ENCODE results near the gene COMMD9.

GRCh38 chr11:36266767-36267166, 22.5 kb downstream of the COMMD9 start:
- TF ChIP-seq, protein P1, sequence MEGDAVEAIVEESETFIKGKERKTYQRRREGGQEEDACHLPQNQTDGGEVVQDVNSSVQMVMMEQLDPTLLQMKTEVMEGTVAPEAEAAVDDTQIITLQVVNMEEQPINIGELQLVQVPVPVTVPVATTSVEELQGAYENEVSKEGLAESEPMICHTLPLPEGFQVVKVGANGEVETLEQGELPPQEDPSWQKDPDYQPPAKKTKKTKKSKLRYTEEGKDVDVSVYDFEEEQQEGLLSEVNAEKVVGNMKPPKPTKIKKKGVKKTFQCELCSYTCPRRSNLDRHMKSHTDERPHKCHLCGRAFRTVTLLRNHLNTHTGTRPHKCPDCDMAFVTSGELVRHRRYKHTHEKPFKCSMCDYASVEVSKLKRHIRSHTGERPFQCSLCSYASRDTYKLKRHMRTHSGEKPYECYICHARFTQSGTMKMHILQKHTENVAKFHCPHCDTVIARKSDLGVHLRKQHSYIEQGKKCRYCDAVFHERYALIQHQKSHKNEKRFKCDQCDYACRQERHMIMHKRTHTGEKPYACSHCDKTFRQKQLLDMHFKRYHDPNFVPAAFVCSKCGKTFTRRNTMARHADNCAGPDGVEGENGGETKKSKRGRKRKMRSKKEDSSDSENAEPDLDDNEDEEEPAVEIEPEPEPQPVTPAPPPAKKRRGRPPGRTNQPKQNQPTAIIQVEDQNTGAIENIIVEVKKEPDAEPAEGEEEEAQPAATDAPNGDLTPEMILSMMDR (conservative IDR thresholded peaks at IDR 0.05) = no peak
- no peak for TF ChIP-seq ZFX (IDR thresholded peaks at IDR 0.05)
